Glomerular endothelial cell (primary cell): ENCODE measurements around the gene ULK4. TPM values are rescaled to one million over a fixed set of nuclear protein-coding genes. Genes with fewer than 3 reads are reported as not detected.
"Not testable (repeated sequence)": the region's sequence is repeated elsewhere in the genome, so short reads cannot be mapped to it uniquely, and the experiment has no call there.

ENCODE experiments used
- DNase-seq: peaks from one replicate; pipeline ENCODE4 v3.0.0-alpha.2; 2011; ENCODE audit warnings: low read depth, low spot score; ENCODE audit errors: extremely low read depth
- total RNA-seq: library from RNA; depleted of rRNA; stranded (reverse); fragments of >200 nt; gene quantifications from 2 replicates; pipeline ENCODE4 v1.2.3, GENCODE V29; 2015

The ULK4 gene
- total RNA-seq, 1 donor from 2014 or later = 11.7 TPM

DNA sequence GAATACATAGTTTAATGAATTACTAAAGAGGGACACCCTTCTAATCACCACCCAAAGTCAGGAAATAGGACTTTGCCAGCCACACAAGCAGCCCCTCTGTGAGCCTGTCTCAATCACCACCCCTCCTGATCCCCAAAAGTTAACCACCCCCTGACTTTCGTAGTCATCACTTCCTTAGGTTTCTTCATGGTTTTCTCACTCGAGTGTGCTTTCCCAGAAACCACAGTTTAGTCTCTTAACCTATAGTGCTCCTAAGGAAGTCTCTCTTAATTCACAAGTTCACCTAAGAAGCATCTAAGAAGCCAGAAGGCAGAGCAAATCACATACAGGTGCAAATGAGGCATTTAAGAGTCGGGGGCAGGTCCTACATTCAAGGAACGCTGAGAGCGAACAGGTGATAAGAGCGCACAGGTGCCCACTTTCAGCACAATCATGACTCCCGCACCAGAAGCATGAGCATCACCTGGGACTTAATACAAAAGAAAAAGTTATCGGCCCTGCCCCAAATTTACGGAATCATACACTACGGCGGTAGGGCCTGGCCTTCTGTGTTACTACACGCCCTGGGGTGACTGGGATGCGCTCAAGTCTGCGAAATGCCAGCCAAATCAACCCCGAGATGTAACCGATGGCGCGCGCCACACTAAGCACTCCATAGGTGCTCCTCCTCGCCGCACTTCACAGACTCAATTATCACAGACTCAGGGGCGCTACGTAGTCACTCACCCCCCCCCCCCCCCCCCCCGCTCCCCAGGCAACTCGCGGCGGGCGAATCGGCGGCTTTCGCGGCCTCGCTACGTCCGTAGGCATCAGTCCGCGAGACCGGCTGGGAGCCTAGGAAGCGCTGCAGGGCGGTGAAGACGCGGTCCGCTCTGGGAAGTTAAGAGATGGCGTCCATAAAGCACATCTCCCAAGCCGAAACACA, 815 bp downstream of the ULK4 start:
- no peak for DNase-seq

DNA sequence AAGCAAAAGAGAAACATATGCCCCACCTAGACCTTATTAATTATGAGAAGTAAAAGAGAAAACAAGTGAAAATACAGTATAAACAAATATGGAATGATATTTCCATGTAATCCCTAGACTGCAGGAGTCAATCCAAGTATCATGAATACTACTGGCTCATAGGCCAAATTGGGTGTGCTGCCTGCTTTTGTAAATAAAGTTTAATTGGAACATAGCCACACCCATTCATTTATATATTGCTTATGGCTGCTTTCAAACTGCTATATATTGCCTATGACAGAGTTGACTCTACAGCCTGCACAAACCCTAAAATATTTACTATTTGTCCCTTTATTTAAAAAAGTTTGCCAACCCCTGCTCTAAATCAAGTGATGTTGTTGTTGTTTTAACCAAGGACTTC, 5.3 kb downstream of the ULK4 start:
- DNase-seq = no peak

DNA sequence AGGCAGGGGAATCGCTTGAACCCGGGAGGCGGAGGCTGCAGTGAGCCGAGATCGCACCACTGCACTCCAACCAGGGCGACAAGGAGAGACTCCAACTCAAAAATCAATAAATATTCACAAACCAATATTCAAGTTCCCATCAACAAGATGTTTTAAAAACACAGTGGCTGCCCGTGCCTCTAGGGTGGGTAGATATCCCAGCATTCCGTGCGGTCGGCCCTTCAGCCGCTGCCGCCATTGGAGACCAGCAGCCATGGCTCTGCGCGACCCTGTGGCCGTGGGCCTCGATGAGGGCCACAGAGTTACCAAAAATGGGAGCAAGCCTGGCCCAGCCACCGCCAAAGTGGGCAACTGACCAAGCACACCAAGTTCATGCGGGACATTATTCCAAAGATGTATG, 6.7 kb downstream of the ULK4 start:
- no peak for DNase-seq

DNA sequence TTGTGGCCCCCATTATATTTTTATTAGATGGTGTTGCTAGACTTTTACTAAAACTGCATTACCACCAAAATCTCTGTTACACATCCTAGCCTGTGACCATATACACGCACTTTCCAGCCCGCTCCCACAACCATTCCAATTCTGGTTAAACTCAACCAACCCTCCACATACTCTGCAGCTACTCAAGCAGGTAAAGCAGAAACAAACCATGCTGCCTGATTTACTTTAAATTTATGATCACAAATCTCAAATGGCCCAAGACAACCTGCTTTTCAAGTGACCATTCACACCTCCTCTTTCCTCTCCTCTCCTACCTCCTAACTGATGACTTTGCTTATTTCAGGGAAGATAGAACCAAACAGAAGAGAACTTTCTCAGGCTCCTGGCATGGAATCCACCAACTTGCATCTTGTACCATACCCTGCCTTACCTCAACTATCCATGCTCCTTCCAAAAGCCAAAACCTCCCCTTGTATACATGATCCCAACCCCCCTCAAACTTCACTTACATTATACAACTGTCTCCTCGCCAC, 18.5 kb downstream of the ULK4 start:
- no peak for DNase-seq

DNA sequence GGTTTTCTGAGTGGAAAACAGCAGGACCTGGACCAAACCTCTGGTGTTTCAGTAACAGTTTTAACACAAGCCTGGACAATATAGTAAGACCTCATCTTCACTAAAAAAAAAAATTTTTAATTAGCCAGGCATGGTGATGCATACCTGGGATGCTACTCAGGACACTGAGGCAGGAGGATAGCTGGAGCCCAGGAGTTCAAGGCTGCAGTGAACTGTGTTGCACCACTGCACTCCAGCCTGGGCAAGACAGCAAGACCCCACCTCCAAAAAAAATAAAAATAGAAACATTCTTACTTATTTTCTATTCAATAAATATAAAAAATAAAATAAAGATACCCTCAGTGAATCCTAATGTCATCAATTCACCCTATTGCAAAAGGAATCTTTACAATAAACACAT, 21.5 kb downstream of the ULK4 start:
- DNase-seq = no peak

DNA sequence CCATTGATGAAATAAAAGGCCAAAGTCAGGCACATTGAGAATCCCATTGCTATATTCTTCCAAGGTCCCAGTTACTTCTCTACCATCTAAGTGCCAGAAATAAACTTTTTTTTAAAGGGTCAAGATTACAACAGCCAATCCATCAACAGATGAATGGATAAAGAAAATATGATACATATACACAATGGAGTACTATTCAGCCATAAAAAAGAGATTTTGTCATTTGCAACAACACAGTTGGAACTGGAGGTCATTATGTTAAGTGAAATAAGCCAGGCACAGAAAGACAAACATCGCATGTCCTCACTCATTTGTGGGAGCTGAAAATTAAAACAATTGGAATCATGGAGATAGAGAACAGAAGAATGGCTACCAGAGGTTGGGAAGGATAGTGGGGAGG, 25.5 kb downstream of the ULK4 start:
- DNase-seq = no peak

DNA sequence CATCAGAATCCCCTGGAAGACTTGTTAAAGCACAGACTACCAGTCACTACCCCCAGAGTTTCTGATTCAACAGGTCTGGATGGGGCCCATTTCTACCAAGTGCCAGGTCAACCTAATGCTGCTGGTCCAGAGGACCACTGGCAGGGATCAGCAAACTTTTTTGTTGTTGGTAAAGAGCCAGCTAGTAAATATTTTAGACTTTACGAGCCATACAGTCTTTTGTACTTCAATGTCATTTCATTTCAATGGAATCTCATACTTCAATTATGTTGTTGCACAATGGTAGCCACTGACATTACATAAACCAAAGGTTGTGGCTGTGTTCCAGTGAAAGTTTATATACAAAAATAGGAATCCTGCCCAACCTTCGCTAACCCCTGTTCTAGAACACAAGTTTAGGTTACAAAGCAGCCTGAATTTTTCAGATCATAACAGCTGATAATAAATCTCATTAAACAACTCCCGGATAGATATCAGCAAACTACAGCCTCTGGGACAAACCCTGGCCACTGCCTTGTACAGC, 28.7 kb downstream of the ULK4 start:
- DNase-seq = no peak

DNA sequence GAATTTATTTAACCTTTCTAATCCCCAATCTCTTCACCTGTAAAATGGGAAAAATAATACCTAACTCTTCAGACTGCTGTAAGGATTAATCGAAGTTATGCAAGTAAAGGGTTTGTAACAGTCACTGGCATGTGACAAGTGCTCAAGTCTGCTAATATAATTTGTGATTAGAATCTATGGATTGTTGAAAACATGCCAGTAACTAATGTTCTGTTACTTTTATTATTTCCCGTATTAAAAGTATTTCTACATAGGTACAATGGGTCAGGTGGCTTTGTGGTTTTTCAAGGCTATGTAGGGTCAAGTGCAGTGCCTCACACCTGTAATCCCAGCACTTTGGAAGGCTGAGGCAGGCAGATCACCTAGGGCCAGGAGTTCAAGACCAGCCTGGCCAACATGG, 29.4 kb downstream of the ULK4 start:
- DNase-seq = no peak

- no peak for DNase-seq
Observed at GRCh38 chr3:41920406-41920965, 41.4 kb downstream of the ULK4 start.

DNA sequence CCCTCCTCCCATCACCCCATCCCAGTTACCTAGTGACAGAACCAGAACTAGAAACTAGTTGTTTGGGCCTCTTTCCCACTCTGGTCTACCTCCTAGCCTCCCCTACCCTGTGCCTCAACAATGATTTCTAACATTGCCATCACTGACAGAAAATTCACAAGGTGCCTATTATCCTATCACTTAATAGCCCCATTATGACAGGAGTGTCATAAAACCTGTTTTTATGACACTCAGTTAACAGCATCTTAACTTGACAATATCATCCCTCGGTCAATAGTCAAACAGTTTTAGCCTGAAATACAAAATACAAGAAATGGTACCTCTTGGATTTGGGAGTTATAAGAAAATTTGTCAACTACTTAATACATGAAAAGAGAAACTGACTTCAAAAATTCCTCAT, 46.5 kb downstream of the ULK4 start:
- no peak for DNase-seq

GRCh38 chr3:41912280-41912679, 49.6 kb downstream of the ULK4 start:
- DNase-seq = no peak

DNA sequence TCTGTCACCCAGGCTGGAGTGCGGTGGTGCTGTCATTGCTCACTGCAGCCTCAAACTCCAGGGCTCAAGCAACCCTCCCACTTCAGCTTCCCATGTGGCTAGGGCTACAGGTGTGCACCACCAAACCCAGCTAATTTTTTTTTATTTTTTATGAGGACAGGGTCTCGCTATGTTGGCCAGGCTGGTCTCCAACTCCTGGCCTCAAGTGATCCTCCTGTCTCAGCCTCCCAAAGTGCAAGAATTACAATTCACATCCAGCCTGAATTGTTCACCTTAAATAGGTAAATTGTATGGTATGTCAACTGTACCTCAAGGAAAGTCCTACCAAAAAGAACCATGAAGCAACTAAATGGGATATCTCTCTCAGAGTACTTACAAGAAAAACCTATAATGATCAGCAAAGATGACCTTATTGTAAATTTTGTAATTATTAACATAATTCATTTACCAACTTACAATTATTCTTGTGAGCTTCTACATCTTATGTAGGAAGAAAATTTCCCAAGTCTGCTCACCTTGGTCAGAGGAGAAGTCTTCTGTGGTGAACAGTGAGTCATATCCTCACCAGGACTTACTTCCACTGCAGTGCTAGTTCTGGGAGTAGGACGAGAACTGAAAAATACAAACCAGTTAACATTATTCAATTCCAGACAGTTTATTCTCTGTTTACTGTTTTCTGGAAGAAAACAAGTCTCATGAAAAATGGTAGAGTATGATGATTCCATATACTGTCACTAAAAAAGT, 54.4 kb downstream of the ULK4 start:
- DNase-seq = no peak

GRCh38 chr3:41900265-41900664, 61.6 kb downstream of the ULK4 start:
- DNase-seq = no peak

DNA sequence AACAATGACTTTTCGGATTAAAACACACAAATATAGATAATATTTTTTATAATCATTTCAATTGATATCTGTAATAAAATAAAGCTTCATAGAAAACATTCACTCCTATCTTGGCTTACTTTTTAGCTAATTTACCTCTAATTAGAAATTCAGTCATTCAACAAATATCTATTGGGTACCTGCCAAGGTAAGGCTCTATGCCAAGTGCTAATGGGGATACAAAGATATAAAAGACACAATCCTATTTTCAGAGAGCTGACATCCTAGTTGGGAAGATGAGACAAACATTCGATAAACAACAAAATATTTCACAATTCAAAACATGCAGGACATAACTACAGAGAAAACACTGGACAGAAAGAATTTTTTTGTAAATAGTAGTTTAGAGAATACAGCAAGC, 63.3 kb downstream of the ULK4 start:
- DNase-seq = no peak

DNA sequence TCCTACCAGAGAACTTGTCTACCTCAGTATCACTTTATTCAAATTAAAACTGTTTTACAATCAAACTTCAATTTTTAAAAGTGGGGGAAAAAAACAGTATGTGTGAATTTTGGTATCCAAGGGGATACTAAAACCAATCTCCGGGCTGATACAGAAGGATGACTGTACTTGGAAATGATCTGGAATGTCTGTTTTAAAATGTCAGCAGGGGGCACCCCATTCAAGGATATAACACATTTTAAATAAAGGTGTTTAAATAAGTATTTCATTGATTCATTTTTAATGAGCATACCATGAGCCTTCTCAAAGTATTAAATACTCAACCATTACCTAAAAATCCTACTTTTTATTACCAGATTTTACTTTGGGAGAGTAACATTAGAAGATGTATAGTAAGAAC, 67.9 kb downstream of the ULK4 start:
- DNase-seq = peak; percentile 50

GRCh38 chr3:41888368-41889076, 73.4 kb downstream of the ULK4 start:
- no peak for DNase-seq

GRCh38 chr3:41882956-41883355, 78.9 kb downstream of the ULK4 start:
- DNase-seq = no peak

DNA sequence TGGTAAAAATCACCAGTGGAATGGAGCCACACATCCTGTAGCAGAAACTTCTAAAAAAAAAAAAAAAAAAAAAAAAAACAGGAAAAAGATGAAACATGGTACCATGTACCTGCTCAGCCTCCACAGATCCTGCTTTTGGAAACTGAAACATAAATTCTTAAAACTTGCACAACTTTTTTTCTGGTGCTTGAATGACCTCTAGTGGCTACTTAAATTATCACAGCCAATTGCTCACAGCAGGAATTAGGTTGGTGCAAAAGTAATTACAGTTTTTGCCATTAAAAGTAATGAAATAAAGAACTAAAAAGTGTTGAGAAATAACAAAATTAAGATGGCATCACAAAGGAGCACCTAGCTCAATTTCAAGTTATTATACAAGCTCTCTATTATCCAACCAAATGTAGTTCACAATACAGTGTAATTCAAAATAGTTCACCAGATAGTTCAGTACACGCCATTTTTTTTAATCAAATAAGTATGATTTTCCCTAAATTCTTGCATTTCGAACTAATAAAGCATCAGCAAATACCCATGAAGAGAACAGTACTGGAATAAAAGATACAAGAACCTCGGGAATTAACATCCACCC, 80.6 kb downstream of the ULK4 start:
- DNase-seq = peak; percentile 27

DNA sequence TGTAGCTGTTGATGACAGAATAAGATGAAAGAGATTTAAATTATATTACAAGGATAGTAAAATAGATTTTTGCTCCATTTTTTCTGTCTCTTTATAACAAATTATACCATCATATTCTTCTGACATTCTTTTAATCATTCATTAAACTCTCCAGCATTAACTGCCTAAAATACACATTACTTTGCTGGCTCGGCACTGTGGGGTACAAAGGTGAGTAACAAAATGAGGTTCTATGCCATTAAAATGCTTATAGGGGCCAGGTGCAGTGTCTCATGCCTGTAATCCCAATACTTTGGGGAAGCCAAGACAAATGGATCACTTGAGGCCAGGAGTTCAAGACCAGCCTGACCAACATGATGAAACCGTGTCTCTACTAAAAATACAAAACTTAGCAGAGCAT, 81.5 kb downstream of the ULK4 start:
- DNase-seq = no peak

- DNase-seq = not testable (repeated sequence)
Observed at GRCh38 chr3:41877741-41878140, 84.2 kb downstream of the ULK4 start.
